HCT116 (cell line): ENCODE data around the gene IQGAP2. TPM values are rescaled to one million over a fixed set of nuclear protein-coding genes. Genes with fewer than 3 reads are reported as not detected.

Source experiments
- ATAC-seq: fragments of 200-7000 bp; cut with Tn5 transposase; 2 replicates; pipeline ENCODE4 v1.9.1; 2020; ENCODE audit warnings: mild to moderate bottlenecking, moderate library complexity
- BruUV-seq: library from RNA; stranded (reverse); fragments of 400-500 nt; replicated peaks from 2 replicates; lab custom pipeline; 2021; lab: Mats Ljungman, UMichigan
- CTCF ChIA-PET: fragments of 300-600 bp; sonication (Branson Sonifier 250); formaldehyde crosslinking; loops from one replicate; lab custom pipeline; 2021; ENCODE audit warnings: antibody characterized with exemption; lab: Charles Lee
- POLR2A ChIA-PET: fragments of 300-600, 350-600 bp; sonication (Branson Sonifier 250); formaldehyde crosslinking; loops from one replicate; lab custom pipeline; 2021; ENCODE audit warnings: antibody characterized with exemption; lab: Charles Lee
- RAD21 ChIA-PET, 2 experiments: fragments of 300-600 bp; sonication (Branson Sonifier 250); formaldehyde crosslinking; loops; one replicate each; lab custom pipeline; 2023; ENCODE audit warnings: low total read pairs in 2 of 2; ENCODE audit not compliant: uncharacterized antibody in 2 of 2, unreplicated experiment in 2 of 2, low non-redundant PET in 1 of 2; lab: Charles Lee
- DNase-seq: peaks from one replicate; pipeline ENCODE4 v3.0.0-alpha.2; 2010; ENCODE audit warnings: low read depth, low spot score
- H2AFZ ChIP-seq: fragments of 200-600 bp; shearing (Covaris generic), sonication (generic); 2 replicates; pipeline ENCODE4 v1.6.1; 2017; ENCODE audit warnings: low read depth, mixed run types, mixed read lengths, antibody characterized with exemption, low read length; ENCODE audit not compliant: poor library complexity, severe bottlenecking
- H3K27ac ChIP-seq: 2 replicates; pipeline ENCODE4 v1.5.1; 2012; ENCODE audit warnings: low read depth, low read length
- H3K27me3 ChIP-seq: fragments of 200-600 bp; sonication (generic); 2 replicates; pipeline ENCODE4 v1.6.1; 2016; ENCODE audit warnings: mixed run types, low read length, mixed read lengths; ENCODE audit not compliant: insufficient read depth
- H3K36me3 ChIP-seq, 2 experiments: fragments of 200-500 bp in 1 of 2; fragments of 200-600 bp in 1 of 2; sonication (Bioruptor generic) in 1 of 2; sonication (generic) in 1 of 2; 2 replicates each; pipeline versions ENCODE4 v1.5.1 to v1.6.1; 2014 to 2016; ENCODE audit warnings: low read length in 2 of 2, inconsistent platforms in 1 of 2, mixed read lengths in 1 of 2, mixed run types in 1 of 2; ENCODE audit not compliant: insufficient read depth in 2 of 2, control insufficient read depth in 1 of 2
- H3K4me1 ChIP-seq, 2 experiments: fragments of 200-600 bp in 1 of 2; sonication (generic) in 1 of 2; 2 replicates each; pipeline versions ENCODE4 v1.5.1 to v1.6.1; 2012 to 2017; ENCODE audit warnings: low read length in 2 of 2, inconsistent platforms in 1 of 2, mild to moderate bottlenecking in 1 of 2, mixed read lengths in 1 of 2, mixed run types in 1 of 2, moderate library complexity in 1 of 2; ENCODE audit not compliant: insufficient read depth in 2 of 2, control insufficient read depth in 1 of 2
- H3K4me2 ChIP-seq: fragments of 200-600 bp; sonication (generic); 2 replicates; pipeline ENCODE4 v1.6.1; 2017; ENCODE audit warnings: mixed run types, low read length, mixed read lengths
- H3K4me3 ChIP-seq, 2 experiments: fragments of 200-600 bp in 1 of 2; sonication (generic) in 1 of 2; replicated peaks in 1 of 2; 2 replicates each; pipeline ENCODE4 v1.5.1; 2011 to 2016; ENCODE audit warnings: low read length in 2 of 2, control low read depth in 1 of 2, low read depth in 1 of 2, mild to moderate bottlenecking in 1 of 2, mixed read lengths in 1 of 2, mixed run types in 1 of 2
- H3K79me2 ChIP-seq: fragments of 200-600 bp; sonication (generic); 2 replicates; pipeline ENCODE4 v1.6.1; 2017; ENCODE audit warnings: mild to moderate bottlenecking, mixed run types, low read length, moderate library complexity, mixed read lengths; ENCODE audit not compliant: insufficient read depth
- H3K9ac ChIP-seq: fragments of 200-600 bp; sonication (generic); 2 replicates; pipeline ENCODE4 v1.6.1; 2016; ENCODE audit warnings: low read length, mixed read lengths
- H3K9me2 ChIP-seq: fragments of 200-600 bp; sonication (generic), shearing (Covaris generic); 2 replicates; pipeline ENCODE4 v1.6.1; 2017; ENCODE audit warnings: mixed run types, mild to moderate bottlenecking, moderate library complexity; ENCODE audit not compliant: insufficient read depth
- H3K9me3 ChIP-seq, 2 experiments: fragments of 200-500 bp in 1 of 2; fragments of 200-600 bp in 1 of 2; sonication (Bioruptor generic) in 1 of 2; sonication (generic) in 1 of 2; 2 replicates each; pipeline ENCODE4 v1.6.1; 2014 to 2017; ENCODE audit warnings: low read length in 2 of 2, mixed read lengths in 2 of 2, inconsistent platforms in 1 of 2, low read depth in 1 of 2, mild to moderate bottlenecking in 1 of 2, mixed run types in 1 of 2, moderate library complexity in 1 of 2; ENCODE audit not compliant: control insufficient read depth in 1 of 2, insufficient read depth in 1 of 2
- H4K20me1 ChIP-seq: fragments of 200-600 bp; sonication (generic), shearing (Covaris generic); 2 replicates; pipeline ENCODE4 v1.6.1; 2017; ENCODE audit warnings: mixed run types, mild to moderate bottlenecking, moderate library complexity; ENCODE audit not compliant: insufficient read depth
- ATF3 ChIP-seq: IDR thresholded peaks from 2 replicates; pipeline ENCODE4 v1.6.1; 2012
- CEBPB ChIP-seq: IDR thresholded peaks from 2 replicates; pipeline ENCODE4 v1.6.1; 2012; ENCODE audit warnings: low read depth
- EGR1 ChIP-seq: IDR thresholded peaks from 2 replicates; pipeline ENCODE4 v1.6.1; 2012; ENCODE audit warnings: low read depth
- ELF1 ChIP-seq: IDR thresholded peaks from 2 replicates; pipeline ENCODE4 v1.6.1; 2012; ENCODE audit warnings: low read depth, borderline replicate concordance
- EZH2phosphoT487 ChIP-seq: fragments of 200-600 bp; IDR thresholded peaks from 2 replicates; pipeline ENCODE4 v1.6.1; 2018; ENCODE audit warnings: antibody characterized with exemption, borderline replicate concordance
- FOSL1 ChIP-seq: IDR thresholded peaks from 2 replicates; pipeline ENCODE4 v1.6.1; 2012; ENCODE audit warnings: low read depth
- JUND ChIP-seq: IDR thresholded peaks from 2 replicates; pipeline ENCODE4 v1.6.1; 2012
- MAX ChIP-seq: IDR thresholded peaks from 2 replicates; pipeline ENCODE4 v1.6.1; 2012
- POLR2A ChIP-seq: IDR thresholded peaks from 2 replicates; pipeline ENCODE4 v1.7.0; 2011; ENCODE audit warnings: borderline replicate concordance; ENCODE audit not compliant: insufficient read depth, insufficient read length; ENCODE audit errors: extremely low read depth
- POLR2AphosphoS5 ChIP-seq: IDR thresholded peaks from 2 replicates; pipeline ENCODE4 v1.6.1; 2011; ENCODE audit warnings: mild to moderate bottlenecking, low read depth, low read length, moderate library complexity
- RAD21 ChIP-seq: IDR thresholded peaks from 2 replicates; pipeline ENCODE4 v1.6.1; 2012; ENCODE audit warnings: low read depth, mild to moderate bottlenecking
- SIN3A ChIP-seq: IDR thresholded peaks from 2 replicates; pipeline ENCODE4 v1.6.1; 2012; ENCODE audit warnings: low read depth
- SP1 ChIP-seq: IDR thresholded peaks from 2 replicates; pipeline ENCODE4 v1.6.1; 2012; ENCODE audit warnings: low read depth
- SRF ChIP-seq: IDR thresholded peaks from 2 replicates; pipeline ENCODE4 v1.6.1; 2012; ENCODE audit warnings: low read depth
- ZBTB33 ChIP-seq: IDR thresholded peaks from 2 replicates; pipeline ENCODE4 v1.6.1; 2011; ENCODE audit warnings: mild to moderate bottlenecking, low read length, moderate library complexity; ENCODE audit not compliant: insufficient replicate concordance; ENCODE audit errors: extremely low read depth
- ZNF274 ChIP-seq: fragments of 200-500 bp; sonication (Bioruptor generic); IDR thresholded peaks from 2 replicates; pipeline ENCODE4 v1.6.1; 2014; ENCODE audit warnings: mild to moderate bottlenecking, low read depth, low read length, inconsistent platforms
- intact Hi-C: fragments of 100-400 bp; cut with micrococcal nuclease; formaldehyde crosslinking; loops from 2 replicates; pipeline ENCODE4 v1.10.0; 2022
- total RNA-seq: library from RNA; stranded (reverse); gene quantifications from one replicate; pipeline ENCODE4 v1.2.1, GENCODE V29; 2021; ENCODE audit not compliant: unreplicated experiment

Gene IQGAP2
- total RNA-seq, 1 experiment from 2014 or later, result 2.0 TPM

GRCh38 chr5:76535577-76535976 lies 132.5 kb downstream of the IQGAP2 start:
- no peak overlapping the region for H2AFZ ChIP-seq
- H4K20me1 ChIP-seq, result no peaks in the 10 kb centered on the region

GRCh38 chr5:76537073-76537543 lies 134.0 kb downstream of the IQGAP2 start:
- no TSS peak for BruUV-seq
- Histone ChIP-seq H3K9me2 (no peaks in the 10 kb centered on the region), H3K27ac (no peak overlapping the region), H4K20me1 (no peaks in the 10 kb centered on the region), H3K79me2 (no peaks in the 10 kb centered on the region), H3K4me3 (no peak overlapping the region), H3K9me3 (no peaks in the 10 kb centered on the region), H3K9ac (no peak overlapping the region), H2AFZ (no peak overlapping the region), H3K27me3 (no peaks in the 10 kb centered on the region), H3K4me2 (no peak overlapping the region), H3K4me1 (no peaks in the 10 kb centered on the region), H3K36me3 (no peaks in the 10 kb centered on the region)
- intact Hi-C loops, result no loop called here
- ChIA-PET POLR2A (no interaction called here), CTCF (no interaction called here), RAD21 (no interaction called here)
- DNase-seq, result no peak
- ATAC-seq, result no peak
- TF ChIP-seq SIN3A (no peak), ZBTB33 (no peak), POLR2AphosphoS5 (no peak), JUND (no peak), EGR1 (no peak), SP1 (no peak), EZH2phosphoT487 (no peak), ATF3 (no peak), ELF1 (no peak), POLR2A (no peak), RAD21 (no peak), MAX (no peak)

More at GRCh38 chr5:76535577-76535976, 132.5 kb downstream of the IQGAP2 start:
- CTCF ChIA-PET, result no interaction called here
- Histone ChIP-seq H3K4me3 (no peak overlapping the region), H3K9me3 (no peaks in the 10 kb centered on the region), H3K36me3 (no peaks in the 10 kb centered on the region), H3K27ac (no peak overlapping the region), H3K4me2 (no peak overlapping the region), H3K4me1 (no peaks in the 10 kb centered on the region), H3K9me2 (no peaks in the 10 kb centered on the region), H3K79me2 (no peaks in the 10 kb centered on the region), H3K27me3 (no peaks in the 10 kb centered on the region), H3K9ac (no peak overlapping the region)
- POLR2A ChIA-PET, result no interaction called here
- BruUV-seq, result no TSS peak
- ATAC-seq, result no peak
- DNase-seq, result no peak
- RAD21 ChIA-PET, result no interaction called here
- intact Hi-C loops, result no loop called here
- TF ChIP-seq FOSL1 (no peak), POLR2A (no peak), CEBPB (no peak), ZBTB33 (no peak), ZNF274 (no peak), RAD21 (no peak), SRF (no peak)
